Measurements from ENCODE around the gene RPL6.
A peak's percentile ranks its signal among the peaks of the same experiment; 100 is the strongest.
"Not testable (repeated sequence)": the region's sequence is repeated elsewhere in the genome, so short reads cannot be mapped to it uniquely, and the experiment has no call there.

Gene RPL6

DNA sequence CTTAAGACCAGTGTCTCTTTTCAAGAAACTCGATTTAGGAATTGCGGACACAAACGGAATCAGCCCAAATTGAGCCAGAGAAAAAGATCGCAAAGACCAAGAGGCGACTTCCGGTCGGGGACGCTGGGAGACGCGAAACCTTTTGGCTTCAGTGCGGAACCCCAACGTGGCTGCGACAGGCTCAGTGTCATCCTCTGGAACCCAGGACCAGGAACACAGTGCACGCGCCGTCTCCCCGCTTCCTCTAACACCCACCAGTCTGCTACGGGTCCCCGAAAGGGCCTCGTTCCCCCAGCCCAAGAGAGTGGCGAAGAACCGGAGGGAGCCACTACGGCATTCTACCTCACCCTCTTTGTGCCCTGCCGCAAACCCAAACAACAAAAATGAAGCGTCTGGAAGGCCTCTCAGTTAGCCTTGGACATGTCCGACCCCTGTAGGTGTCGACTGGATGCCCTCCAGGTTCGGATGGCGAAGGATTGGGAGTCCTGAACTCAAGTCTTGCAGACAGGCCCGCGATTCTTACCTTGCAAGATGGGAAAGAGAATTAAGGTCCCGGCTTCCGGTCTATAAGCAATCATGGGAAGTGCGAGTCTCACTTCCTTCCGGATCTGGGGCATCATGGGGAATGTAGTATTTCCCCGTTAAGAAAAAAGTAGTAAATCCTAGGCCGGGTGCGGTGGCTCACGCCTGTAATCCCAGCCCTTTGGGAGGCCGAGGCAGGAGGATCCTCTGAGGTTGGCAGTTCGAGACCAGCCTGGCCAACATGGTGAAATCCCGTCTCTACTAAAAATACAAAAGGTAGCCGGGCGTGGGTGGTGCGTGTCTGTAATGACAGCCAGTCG lies at the start of gene RPL6:
Gene RPL6, minus strand, starts transcription at position 542 of the 842 bp plus-strand sequence. CDS start 949 bp downstream, outside the sequence.
- H3K36me3 ChIP-seq (ENCODE audit: control insufficient read depth, insufficient read depth, low read length) = peaks cover 45% of the 10 kb centered on the region
- H3K27ac ChIP-seq (ENCODE audit: low read depth, low read length) = peak within 1 kb of the TSS; percentile 99
- peak within 1 kb of the TSS; percentile 93 for H3K4me3 ChIP-seq (ENCODE audit: low read depth, low read length)
- peak within 1 kb of the TSS; percentile 97 for H3K9ac ChIP-seq (ENCODE audit: low read length)
- H3K27me3 ChIP-seq (ENCODE audit: control insufficient read depth, insufficient read depth, low read length) = 0 out of 2 replicates have a peak, but pooled peaks cover 2% of the 10 kb centered on the region
- no peaks in the 10 kb centered on the region for H3K9me3 ChIP-seq (ENCODE audit: control insufficient read depth, insufficient read depth, low read depth, low read length)
- H3K4me1 ChIP-seq (ENCODE audit: control insufficient read depth, insufficient read depth, low read length) = 0 out of 2 replicates have a peak, but pooled peaks cover 5% of the 10 kb centered on the region

DNA sequence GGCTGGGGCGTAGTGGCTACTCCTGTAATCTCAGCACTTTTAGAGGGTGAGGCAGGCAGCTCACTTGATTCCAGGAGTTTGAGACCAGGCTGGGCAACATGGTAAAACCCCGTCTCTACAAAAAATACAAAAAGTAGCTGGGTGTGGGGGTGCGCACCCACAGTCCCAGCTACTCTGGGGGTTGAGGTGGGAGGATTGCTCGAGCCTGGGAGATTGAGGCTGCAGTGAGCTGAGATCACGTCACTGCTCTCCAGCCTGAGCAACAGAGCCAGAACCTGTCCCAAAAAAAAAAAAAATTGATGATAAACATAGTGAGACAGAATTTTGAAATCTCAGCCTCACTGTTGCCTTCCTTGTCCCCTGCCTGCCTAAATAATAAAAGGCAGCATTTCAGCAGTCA lies 49.3 kb upstream of the RPL6 start:
- no peak overlapping the region for H3K4me3 ChIP-seq (ENCODE audit: low read depth, low read length)
- H3K27ac ChIP-seq (ENCODE audit: low read depth, low read length) = no peak overlapping the region
- H3K9ac ChIP-seq (ENCODE audit: low read length) = no peak overlapping the region
- no peaks in the 10 kb centered on the region for H3K27me3 ChIP-seq (ENCODE audit: control insufficient read depth, insufficient read depth, low read length)
- no peaks in the 10 kb centered on the region for H3K9me3 ChIP-seq (ENCODE audit: control insufficient read depth, insufficient read depth, low read depth, low read length)
- no peaks in the 10 kb centered on the region for H3K4me1 ChIP-seq (ENCODE audit: control insufficient read depth, insufficient read depth, low read length)
- H3K36me3 ChIP-seq (ENCODE audit: control insufficient read depth, insufficient read depth, low read length) = peaks cover 69% of the 10 kb centered on the region

DNA sequence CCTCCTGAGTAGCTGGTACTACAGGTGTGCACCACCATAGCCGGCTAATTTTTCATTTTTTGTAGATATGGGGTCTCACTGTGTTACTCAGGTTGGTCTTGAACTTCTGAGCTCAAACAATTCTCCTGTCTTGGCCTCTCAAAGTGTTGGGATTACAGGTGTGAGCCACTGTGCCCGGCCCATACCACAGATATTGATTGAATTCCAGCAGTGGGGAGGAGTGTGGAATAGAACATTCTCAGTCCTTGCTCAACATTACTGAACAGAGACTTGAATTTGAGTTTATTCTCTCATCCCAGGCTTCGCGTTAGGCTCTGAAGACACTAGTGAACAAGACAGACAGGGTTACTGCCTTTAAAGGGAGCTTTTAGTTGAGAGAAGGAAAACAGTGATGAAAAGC lies 48.9 kb upstream of the RPL6 start:
- Histone ChIP-seq H3K27ac (ENCODE audit: low read depth, low read length) (no peak overlapping the region), H3K27me3 (ENCODE audit: control insufficient read depth, insufficient read depth, low read length) (no peaks in the 10 kb centered on the region), H3K9ac (ENCODE audit: low read length) (no peak overlapping the region), H3K4me3 (ENCODE audit: low read depth, low read length) (no peak overlapping the region), H3K9me3 (ENCODE audit: control insufficient read depth, insufficient read depth, low read depth, low read length) (no peaks in the 10 kb centered on the region), H3K4me1 (ENCODE audit: control insufficient read depth, insufficient read depth, low read length) (no peaks in the 10 kb centered on the region), H3K36me3 (ENCODE audit: control insufficient read depth, insufficient read depth, low read length) (peaks cover 69% of the 10 kb centered on the region)

DNA sequence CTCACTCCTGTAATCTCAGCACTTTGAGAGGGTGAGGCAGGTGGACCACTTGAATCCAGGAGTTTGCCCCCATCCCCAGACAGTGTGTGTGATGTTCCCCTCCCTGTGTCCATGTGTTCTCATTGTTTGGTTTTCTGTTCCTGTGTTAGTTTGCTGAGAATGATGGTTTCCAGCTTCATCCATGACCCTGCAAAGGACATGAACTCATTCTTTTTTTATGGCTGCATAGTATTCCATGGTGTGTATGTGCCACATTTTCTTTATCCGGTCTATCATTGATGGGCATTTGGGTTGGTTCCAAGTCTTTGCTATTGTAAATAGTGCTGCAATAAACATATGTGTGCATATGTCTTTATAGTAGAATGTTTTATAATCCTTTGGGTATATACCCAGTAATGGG lies 47.7 kb upstream of the RPL6 start:
- H3K9ac ChIP-seq (ENCODE audit: low read length); H3K9me3 ChIP-seq (ENCODE audit: control insufficient read depth, insufficient read depth, low read depth, low read length); H3K4me1 ChIP-seq (ENCODE audit: control insufficient read depth, insufficient read depth, low read length); H3K4me3 ChIP-seq (ENCODE audit: low read depth, low read length); H3K27me3 ChIP-seq (ENCODE audit: control insufficient read depth, insufficient read depth, low read length); H3K27ac ChIP-seq (ENCODE audit: low read depth, low read length): not testable (repeated sequence)
- peaks cover 73% of the 10 kb centered on the region for H3K36me3 ChIP-seq (ENCODE audit: control insufficient read depth, insufficient read depth, low read length)

DNA sequence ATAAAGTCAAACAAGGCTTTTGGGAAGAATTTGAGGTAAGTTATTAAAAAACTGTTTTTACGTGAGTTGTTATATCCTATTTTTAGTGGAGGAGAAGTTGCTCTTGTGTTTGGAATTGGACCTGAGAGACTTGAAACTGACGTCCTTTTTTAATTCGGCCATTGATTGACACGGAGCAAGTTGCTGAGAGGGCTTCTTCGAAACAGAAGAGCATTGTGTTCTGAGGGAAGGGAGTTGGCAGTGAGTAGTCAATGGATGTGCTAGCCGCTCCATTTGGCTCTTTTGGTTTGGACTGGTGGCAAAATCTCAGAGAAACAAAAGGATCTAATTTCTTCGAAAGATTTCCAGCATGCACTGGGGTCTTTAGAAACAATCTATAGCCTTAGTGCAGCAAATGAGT lies 46.6 kb upstream of the RPL6 start:
- Histone ChIP-seq H3K4me1 (ENCODE audit: control insufficient read depth, insufficient read depth, low read length) (no peaks in the 10 kb centered on the region), H3K9ac (ENCODE audit: low read length) (no peak overlapping the region), H3K36me3 (ENCODE audit: control insufficient read depth, insufficient read depth, low read length) (peaks cover 74% of the 10 kb centered on the region), H3K4me3 (ENCODE audit: low read depth, low read length) (no peak overlapping the region), H3K27me3 (ENCODE audit: control insufficient read depth, insufficient read depth, low read length) (no peaks in the 10 kb centered on the region), H3K9me3 (ENCODE audit: control insufficient read depth, insufficient read depth, low read depth, low read length) (no peaks in the 10 kb centered on the region), H3K27ac (ENCODE audit: low read depth, low read length) (no peak overlapping the region)

DNA sequence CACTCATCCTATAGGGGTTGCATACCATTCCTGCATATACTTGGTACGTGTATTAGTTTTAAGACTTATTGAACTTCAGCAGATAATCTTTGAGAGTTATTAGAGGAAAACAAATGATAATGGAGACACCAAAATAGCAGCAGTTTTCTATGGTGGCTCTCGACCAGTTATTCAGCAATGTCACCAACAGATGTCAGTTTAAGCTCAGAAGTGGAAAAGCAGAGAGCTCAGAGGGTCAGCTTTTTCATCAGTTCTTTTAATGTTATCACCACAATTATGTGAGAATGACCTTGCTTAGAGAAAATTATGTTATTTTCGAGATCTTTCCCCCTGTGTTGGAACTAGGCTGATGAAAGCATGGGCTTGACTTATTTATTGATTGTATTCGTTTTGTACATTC lies 41.3 kb upstream of the RPL6 start:
- Histone ChIP-seq H3K36me3 (ENCODE audit: control insufficient read depth, insufficient read depth, low read length) (peaks cover 83% of the 10 kb centered on the region), H3K9ac (ENCODE audit: low read length) (no peak overlapping the region), H3K9me3 (ENCODE audit: control insufficient read depth, insufficient read depth, low read depth, low read length) (no peaks in the 10 kb centered on the region), H3K4me3 (ENCODE audit: low read depth, low read length) (no peak overlapping the region), H3K27ac (ENCODE audit: low read depth, low read length) (no peak overlapping the region), H3K27me3 (ENCODE audit: control insufficient read depth, insufficient read depth, low read length) (no peaks in the 10 kb centered on the region), H3K4me1 (ENCODE audit: control insufficient read depth, insufficient read depth, low read length) (no peaks in the 10 kb centered on the region)

DNA sequence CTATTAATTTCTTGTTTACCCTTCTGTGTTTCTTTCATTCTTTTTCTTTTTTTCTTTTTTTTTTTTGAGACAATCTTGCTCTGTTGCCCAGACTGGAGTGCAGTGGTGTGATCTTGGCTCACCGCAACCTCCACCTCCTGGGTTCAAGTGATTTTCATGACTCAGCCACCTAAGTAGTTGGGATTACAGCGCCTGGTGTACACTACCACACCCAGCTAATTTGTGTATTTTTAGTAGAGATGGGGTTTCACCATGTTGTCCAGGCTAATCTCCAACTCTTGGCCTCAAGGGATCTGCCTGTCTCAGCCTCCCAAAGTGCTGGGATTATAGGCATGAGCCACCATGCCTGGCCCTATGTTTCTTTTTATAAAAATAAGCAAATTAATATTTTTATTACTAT lies 38.8 kb upstream of the RPL6 start:
- not testable (repeated sequence) for H3K4me1 ChIP-seq (ENCODE audit: control insufficient read depth, insufficient read depth, low read length); H3K27ac ChIP-seq (ENCODE audit: low read depth, low read length); H3K9ac ChIP-seq (ENCODE audit: low read length); H3K27me3 ChIP-seq (ENCODE audit: control insufficient read depth, insufficient read depth, low read length); H3K4me3 ChIP-seq (ENCODE audit: low read depth, low read length); H3K9me3 ChIP-seq (ENCODE audit: control insufficient read depth, insufficient read depth, low read depth, low read length)
- peaks cover 59% of the 10 kb centered on the region for H3K36me3 ChIP-seq (ENCODE audit: control insufficient read depth, insufficient read depth, low read length)

DNA sequence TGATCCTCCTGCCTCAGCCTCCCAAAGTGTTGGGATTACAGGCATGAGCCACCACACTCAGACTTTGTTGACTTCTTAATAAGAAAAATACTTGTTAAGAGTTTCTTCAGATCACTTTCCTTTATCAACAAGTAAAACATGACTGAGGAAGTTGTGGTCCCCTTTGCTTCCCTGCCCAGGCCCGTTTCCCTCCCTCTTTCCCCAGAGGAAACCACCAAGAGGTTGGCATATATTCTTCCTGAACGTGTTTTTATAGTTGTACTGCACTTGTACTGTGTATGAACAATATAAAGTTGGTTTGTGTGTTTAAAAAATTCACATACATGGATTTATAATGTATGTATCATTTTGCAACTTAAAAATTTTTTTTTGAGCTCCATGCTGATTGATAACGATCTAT lies 37.7 kb upstream of the RPL6 start:
- Histone ChIP-seq H3K27me3 (ENCODE audit: control insufficient read depth, insufficient read depth, low read length) (no peaks in the 10 kb centered on the region), H3K9ac (ENCODE audit: low read length) (no peak overlapping the region), H3K27ac (ENCODE audit: low read depth, low read length) (no peak overlapping the region), H3K9me3 (ENCODE audit: control insufficient read depth, insufficient read depth, low read depth, low read length) (no peaks in the 10 kb centered on the region), H3K36me3 (ENCODE audit: control insufficient read depth, insufficient read depth, low read length) (peaks cover 55% of the 10 kb centered on the region), H3K4me3 (ENCODE audit: low read depth, low read length) (no peak overlapping the region), H3K4me1 (ENCODE audit: control insufficient read depth, insufficient read depth, low read length) (no peaks in the 10 kb centered on the region)

DNA sequence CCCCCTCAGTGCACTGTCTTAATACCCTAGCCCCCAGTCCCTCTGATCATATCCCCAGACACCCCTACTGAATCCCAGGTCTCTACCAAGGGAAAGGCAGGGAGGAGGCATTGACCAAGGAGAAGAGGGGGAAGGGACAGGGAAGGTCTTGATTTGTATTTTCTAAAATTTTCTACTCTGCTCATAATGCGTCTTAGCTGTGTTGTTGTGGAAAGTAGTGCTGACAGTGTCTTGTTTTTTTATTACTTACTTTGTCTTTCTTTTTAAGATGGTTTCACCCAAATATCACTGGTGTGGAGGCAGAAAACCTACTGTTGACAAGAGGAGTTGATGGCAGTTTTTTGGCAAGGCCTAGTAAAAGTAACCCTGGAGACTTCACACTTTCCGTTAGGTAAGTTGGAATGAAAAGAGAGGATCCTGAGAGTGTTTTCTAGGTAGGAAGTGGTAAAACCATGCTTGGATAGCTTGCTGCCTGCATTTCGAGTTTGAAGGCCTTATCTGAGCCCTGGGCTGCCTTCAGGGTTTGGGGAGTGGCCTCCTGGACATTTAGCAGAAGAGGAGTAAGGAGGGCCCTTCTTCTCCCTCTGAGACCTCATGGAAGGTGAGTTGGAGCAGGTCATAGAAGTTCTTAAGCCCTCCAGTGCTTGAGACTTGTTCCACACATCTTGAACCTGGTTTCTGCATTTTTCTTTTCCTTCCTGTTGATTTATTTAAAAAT lies 36.8 kb upstream of the RPL6 start:
- Histone ChIP-seq H3K27me3 (ENCODE audit: control insufficient read depth, insufficient read depth, low read length) (no peaks in the 10 kb centered on the region), H3K9me3 (ENCODE audit: control insufficient read depth, insufficient read depth, low read depth, low read length) (no peaks in the 10 kb centered on the region), H3K36me3 (ENCODE audit: control insufficient read depth, insufficient read depth, low read length) (peaks cover 50% of the 10 kb centered on the region), H3K4me1 (ENCODE audit: control insufficient read depth, insufficient read depth, low read length) (no peaks in the 10 kb centered on the region), H3K27ac (ENCODE audit: low read depth, low read length) (no peak overlapping the region), H3K9ac (ENCODE audit: low read length) (no peak overlapping the region), H3K4me3 (ENCODE audit: low read depth, low read length) (no peak overlapping the region)

DNA sequence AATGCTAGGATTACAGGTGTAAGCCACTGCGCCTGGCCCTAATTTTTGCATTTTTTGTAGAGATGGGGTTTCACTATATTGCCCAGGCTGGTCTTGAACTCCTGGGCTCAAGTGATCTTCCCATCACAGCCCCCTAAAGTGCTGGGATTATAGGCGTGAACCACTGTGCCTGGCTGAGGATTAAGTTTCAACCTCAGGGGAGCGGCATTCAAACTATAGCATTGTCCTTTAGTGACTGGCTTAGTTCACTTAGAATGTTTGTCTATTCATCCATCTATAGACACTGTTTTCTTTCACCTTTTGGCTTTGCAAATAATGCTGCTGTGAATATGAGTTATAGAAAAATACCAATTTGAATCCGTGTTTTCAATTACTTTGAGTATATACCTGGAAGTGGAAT lies 34.5 kb upstream of the RPL6 start:
- Histone ChIP-seq H3K27me3 (ENCODE audit: control insufficient read depth, insufficient read depth, low read length) (no peaks in the 10 kb centered on the region), H3K4me1 (ENCODE audit: control insufficient read depth, insufficient read depth, low read length) (no peaks in the 10 kb centered on the region), H3K9ac (ENCODE audit: low read length) (no peak overlapping the region), H3K4me3 (ENCODE audit: low read depth, low read length) (no peak overlapping the region), H3K36me3 (ENCODE audit: control insufficient read depth, insufficient read depth, low read length) (peaks cover 29% of the 10 kb centered on the region), H3K9me3 (ENCODE audit: control insufficient read depth, insufficient read depth, low read depth, low read length) (no peaks in the 10 kb centered on the region), H3K27ac (ENCODE audit: low read depth, low read length) (no peak overlapping the region)

DNA sequence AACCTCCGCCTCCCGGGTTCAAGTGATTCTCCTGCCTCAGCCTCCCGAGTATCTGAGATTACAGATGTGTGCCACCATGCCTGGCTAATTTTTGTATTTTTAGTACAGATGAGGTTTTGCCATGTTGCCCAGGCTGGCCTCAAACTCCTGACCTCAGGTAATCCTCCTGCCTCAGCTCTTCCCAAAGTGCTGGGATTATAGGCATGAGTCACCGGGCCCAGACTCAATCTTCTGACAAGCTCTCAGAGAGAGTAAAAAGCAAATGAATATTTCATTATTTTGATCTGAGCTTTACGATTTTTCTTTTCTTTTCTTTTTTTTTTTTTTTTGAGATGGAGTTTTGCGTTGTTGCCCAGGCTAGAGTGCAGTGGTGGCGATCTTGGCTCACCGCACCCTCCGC lies 31.2 kb upstream of the RPL6 start:
- H3K27ac ChIP-seq (ENCODE audit: low read depth, low read length); H3K4me1 ChIP-seq (ENCODE audit: control insufficient read depth, insufficient read depth, low read length); H3K36me3 ChIP-seq (ENCODE audit: control insufficient read depth, insufficient read depth, low read length); H3K4me3 ChIP-seq (ENCODE audit: low read depth, low read length); H3K27me3 ChIP-seq (ENCODE audit: control insufficient read depth, insufficient read depth, low read length); H3K9me3 ChIP-seq (ENCODE audit: control insufficient read depth, insufficient read depth, low read depth, low read length); H3K9ac ChIP-seq (ENCODE audit: low read length): not testable (repeated sequence)

All from HUES6 (cell line).